ENCODE results near the gene MRTFA.

DNA sequence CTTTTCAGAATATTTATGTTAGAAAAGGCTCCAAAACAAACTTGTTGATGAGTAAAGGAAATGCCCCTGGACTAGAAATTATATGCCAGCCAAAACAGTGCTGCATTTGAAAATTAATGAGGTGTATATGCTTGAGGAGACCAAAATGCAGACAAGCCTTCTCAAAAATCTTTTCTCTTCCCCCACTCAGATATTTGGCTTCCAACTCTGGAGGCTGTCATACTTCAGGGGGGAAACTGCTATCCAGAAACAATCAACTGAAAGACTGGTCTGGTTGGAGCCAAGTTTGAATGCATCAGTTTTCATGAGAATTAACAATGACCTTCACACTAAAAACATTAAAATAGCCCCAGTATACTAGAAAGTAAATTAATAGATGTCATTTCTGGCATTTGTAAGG is 167.9 kb downstream of the MRTFA start:
- TF ChIP-seq GABPA (IDR thresholded peaks at IDR 0.05; ENCODE audit: low read depth): no peak
- TF ChIP-seq, protein P1, sequence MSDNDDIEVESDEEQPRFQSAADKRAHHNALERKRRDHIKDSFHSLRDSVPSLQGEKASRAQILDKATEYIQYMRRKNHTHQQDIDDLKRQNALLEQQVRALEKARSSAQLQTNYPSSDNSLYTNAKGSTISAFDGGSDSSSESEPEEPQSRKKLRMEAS (IDR thresholded peaks at IDR 0.05; ENCODE audit: low read depth): no peak
- no peak for TF ChIP-seq TAF1 (IDR thresholded peaks at IDR 0.05; ENCODE audit: borderline replicate concordance, low read depth, low read length)
- TF ChIP-seq NFIC (IDR thresholded peaks at IDR 0.05; ENCODE audit: borderline replicate concordance): no peak

All from SK-N-SH (cell line).